WTC11 (cell line): ENCODE data around the gene IL17RA. TPM values are rescaled to one million over a fixed set of nuclear protein-coding genes. Genes with fewer than 3 reads are reported as not detected.

ENCODE experiments used
- ATAC-seq: fragments of 200-7000 bp; cut with Tn5 transposase; 2 replicates; pipeline ENCODE4 v1.10.0; 2021; ENCODE audit warnings: mild to moderate bottlenecking, moderate library complexity
- CTCF ChIA-PET: fragments of 300-600 bp; sonication (Branson Sonifier 250); formaldehyde crosslinking; loops from one replicate; lab custom pipeline; 2021; ENCODE audit warnings: antibody characterized with exemption; lab: Charles Lee
- POLR2A ChIA-PET: fragments of 350-600 bp; sonication (Branson Sonifier 250); formaldehyde crosslinking; loops from one replicate; lab custom pipeline; 2021; ENCODE audit warnings: antibody characterized with exemption; lab: Charles Lee
- DNase-seq: peaks from one replicate; pipeline ENCODE4 v3.0.0; 2021; ENCODE audit warnings: low spot score
- H3K27ac Mint-ChIP-seq: 2 replicates; pipeline ENCODE4 v1.8.0; 2021; ENCODE audit warnings: mixed read lengths
- H3K27me3 Mint-ChIP-seq: 2 replicates; pipeline ENCODE4 v1.8.0; 2021; ENCODE audit warnings: low read depth, mild to moderate bottlenecking, moderate library complexity, mixed read lengths
- H3K36me3 Mint-ChIP-seq: 2 replicates; pipeline ENCODE4 v1.8.0; 2021; ENCODE audit warnings: mixed read lengths
- H3K4me1 Mint-ChIP-seq: 2 replicates; pipeline ENCODE4 v1.8.0; 2022; ENCODE audit warnings: mixed read lengths
- H3K4me3 Mint-ChIP-seq: 2 replicates; pipeline ENCODE4 v1.8.0; 2021; ENCODE audit warnings: mild to moderate bottlenecking, moderate library complexity, mixed read lengths
- H3K9me3 Mint-ChIP-seq: 2 replicates; pipeline ENCODE4 v1.8.0; 2021; ENCODE audit warnings: mixed read lengths
- CREB1 ChIP-seq: sonication (generic); formaldehyde crosslinking; IDR thresholded peaks from 2 replicates; pipeline ENCODE4 v1.8.0; 2023; ENCODE audit warnings: mild to moderate bottlenecking, missing genetic modification reagents
- CTCF ChIP-seq: fragments of 200-600 bp; IDR thresholded peaks from 2 replicates; pipeline ENCODE4 v1.8.0; 2022; ENCODE audit warnings: antibody characterized with exemption
- ETV6 ChIP-seq: sonication (generic); formaldehyde crosslinking; IDR thresholded peaks from 2 replicates; pipeline ENCODE4 v1.8.1; 2022; ENCODE audit warnings: mild to moderate bottlenecking, missing genetic modification reagents
- NFE2L1 ChIP-seq: sonication (generic); formaldehyde crosslinking; IDR thresholded peaks from 2 replicates; pipeline ENCODE4 v1.8.1; 2023; ENCODE audit warnings: missing genetic modification reagents
- NFYB ChIP-seq: sonication (generic); formaldehyde crosslinking; conservative IDR thresholded peaks from 2 replicates; pipeline ENCODE4 v1.8.0; 2022; ENCODE audit warnings: low read depth, missing genetic modification reagents
- NR2C2 ChIP-seq: sonication (generic); formaldehyde crosslinking; IDR thresholded peaks from 2 replicates; pipeline ENCODE4 v1.8.0; 2022; ENCODE audit warnings: mild to moderate bottlenecking, missing genetic modification reagents
- OVOL2 ChIP-seq: fragments of 250-450 bp; sonication (Bioruptor Pico); IDR thresholded peaks from 2 replicates; pipeline ENCODE4 v1.9.0; 2021; ENCODE audit warnings: mild to moderate bottlenecking, borderline replicate concordance
- SMAD3 ChIP-seq: sonication (generic); formaldehyde crosslinking; IDR thresholded peaks from 2 replicates; pipeline ENCODE4 v1.8.0; 2022; ENCODE audit warnings: missing genetic modification reagents, mild to moderate bottlenecking, borderline replicate concordance
- SMAD4 ChIP-seq: sonication (generic); formaldehyde crosslinking; IDR thresholded peaks from 2 replicates; pipeline ENCODE4 v1.8.0; 2022; ENCODE audit warnings: mild to moderate bottlenecking, missing genetic modification reagents
- USF1 ChIP-seq: sonication (generic); formaldehyde crosslinking; IDR thresholded peaks from 2 replicates; pipeline ENCODE4 v1.8.0; 2022; ENCODE audit warnings: mild to moderate bottlenecking, missing genetic modification reagents
- ZNF396 ChIP-seq: fragments of 250-450 bp; sonication (Bioruptor Pico); IDR thresholded peaks from 2 replicates; pipeline ENCODE4 v1.8.0; 2021; ENCODE audit warnings: mild to moderate bottlenecking, moderate library complexity, borderline replicate concordance
- total RNA-seq: library from RNA; stranded (reverse); gene quantifications from 3 replicates; pipeline ENCODE4 v1.2.3, GENCODE V29; 2021
- TF ChIP-seq, protein P1 (sequence below): sonication (generic); formaldehyde crosslinking; IDR thresholded peaks from 2 replicates; pipeline ENCODE4 v1.8.1; 2023; ENCODE audit warnings: mild to moderate bottlenecking, missing genetic modification reagents, borderline replicate concordance
- TF ChIP-seq, protein P2 (sequence below): sonication (generic); formaldehyde crosslinking; IDR thresholded peaks from 2 replicates; pipeline ENCODE4 v1.8.1; 2023; ENCODE audit warnings: mild to moderate bottlenecking, missing genetic modification reagents, moderate library complexity
- TF ChIP-seq, protein P3 (sequence below): sonication (generic); formaldehyde crosslinking; IDR thresholded peaks from 2 replicates; pipeline ENCODE4 v1.8.1; 2023; ENCODE audit warnings: mild to moderate bottlenecking, missing genetic modification reagents

Gene IL17RA
- total RNA-seq, 1 experiment from 2014 or later = 7.9 TPM

DNA sequence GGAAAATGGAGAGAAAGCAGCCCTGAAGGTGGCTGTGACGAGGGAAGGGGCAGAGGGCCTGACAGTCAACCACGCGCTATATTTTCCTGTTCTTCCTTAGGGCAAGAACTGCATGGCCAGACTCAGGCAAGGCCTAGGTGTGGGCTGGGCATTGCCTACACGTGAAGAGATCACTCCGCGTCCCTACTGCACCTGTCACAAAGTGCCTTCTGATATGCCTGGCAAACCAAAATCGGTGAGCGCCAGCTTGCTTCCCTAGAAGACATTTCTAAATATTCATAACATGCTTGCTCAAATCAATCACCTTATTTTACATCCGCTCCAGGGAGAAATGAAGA, 30.1 kb downstream of the IL17RA start:
- CTCF ChIA-PET = interaction anchor here (1.2 to 2.9 kb wide), 4 partner anchors 19 to 119 kb away, joined by 3 to 9 read pairs (median 5); no protein-coding TSS in a partner anchor
- POLR2A ChIA-PET = interaction anchor here (0.6 kb wide), 1 partner anchor 320 kb away, joined by 8 read pairs; no protein-coding TSS in a partner anchor
- no peaks in the 10 kb centered on the region for H3K36me3 Mint-ChIP-seq
- peaks cover 23% of the 10 kb centered on the region for H3K4me1 Mint-ChIP-seq
- H3K27me3 Mint-ChIP-seq = peaks cover 3% of the 10 kb centered on the region; the same call in 1 of the 2 replicates
- DNase-seq (no peak), ATAC-seq (no peak)
- no peak overlapping the region for H3K4me3 Mint-ChIP-seq
- no peaks in the 10 kb centered on the region for H3K9me3 Mint-ChIP-seq
- no peak overlapping the region for H3K27ac Mint-ChIP-seq
- no peak for TF ChIP-seq NFYB (CRISPR knock-in tag)
- no peak for TF ChIP-seq SMAD4
- TF ChIP-seq, protein P1, sequence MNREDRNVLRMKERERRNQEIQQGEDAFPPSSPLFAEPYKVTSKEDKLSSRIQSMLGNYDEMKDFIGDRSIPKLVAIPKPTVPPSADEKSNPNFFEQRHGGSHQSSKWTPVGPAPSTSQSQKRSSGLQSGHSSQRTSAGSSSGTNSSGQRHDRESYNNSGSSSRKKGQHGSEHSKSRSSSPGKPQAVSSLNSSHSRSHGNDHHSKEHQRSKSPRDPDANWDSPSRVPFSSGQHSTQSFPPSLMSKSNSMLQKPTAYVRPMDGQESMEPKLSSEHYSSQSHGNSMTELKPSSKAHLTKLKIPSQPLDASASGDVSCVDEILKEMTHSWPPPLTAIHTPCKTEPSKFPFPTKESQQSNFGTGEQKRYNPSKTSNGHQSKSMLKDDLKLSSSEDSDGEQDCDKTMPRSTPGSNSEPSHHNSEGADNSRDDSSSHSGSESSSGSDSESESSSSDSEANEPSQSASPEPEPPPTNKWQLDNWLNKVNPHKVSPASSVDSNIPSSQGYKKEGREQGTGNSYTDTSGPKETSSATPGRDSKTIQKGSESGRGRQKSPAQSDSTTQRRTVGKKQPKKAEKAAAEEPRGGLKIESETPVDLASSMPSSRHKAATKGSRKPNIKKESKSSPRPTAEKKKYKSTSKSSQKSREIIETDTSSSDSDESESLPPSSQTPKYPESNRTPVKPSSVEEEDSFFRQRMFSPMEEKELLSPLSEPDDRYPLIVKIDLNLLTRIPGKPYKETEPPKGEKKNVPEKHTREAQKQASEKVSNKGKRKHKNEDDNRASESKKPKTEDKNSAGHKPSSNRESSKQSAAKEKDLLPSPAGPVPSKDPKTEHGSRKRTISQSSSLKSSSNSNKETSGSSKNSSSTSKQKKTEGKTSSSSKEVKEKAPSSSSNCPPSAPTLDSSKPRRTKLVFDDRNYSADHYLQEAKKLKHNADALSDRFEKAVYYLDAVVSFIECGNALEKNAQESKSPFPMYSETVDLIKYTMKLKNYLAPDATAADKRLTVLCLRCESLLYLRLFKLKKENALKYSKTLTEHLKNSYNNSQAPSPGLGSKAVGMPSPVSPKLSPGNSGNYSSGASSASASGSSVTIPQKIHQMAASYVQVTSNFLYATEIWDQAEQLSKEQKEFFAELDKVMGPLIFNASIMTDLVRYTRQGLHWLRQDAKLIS = no peak
- no peak for TF ChIP-seq NR2C2
- TF ChIP-seq ZNF396 (CRISPR knock-in tag) = no peak

DNA sequence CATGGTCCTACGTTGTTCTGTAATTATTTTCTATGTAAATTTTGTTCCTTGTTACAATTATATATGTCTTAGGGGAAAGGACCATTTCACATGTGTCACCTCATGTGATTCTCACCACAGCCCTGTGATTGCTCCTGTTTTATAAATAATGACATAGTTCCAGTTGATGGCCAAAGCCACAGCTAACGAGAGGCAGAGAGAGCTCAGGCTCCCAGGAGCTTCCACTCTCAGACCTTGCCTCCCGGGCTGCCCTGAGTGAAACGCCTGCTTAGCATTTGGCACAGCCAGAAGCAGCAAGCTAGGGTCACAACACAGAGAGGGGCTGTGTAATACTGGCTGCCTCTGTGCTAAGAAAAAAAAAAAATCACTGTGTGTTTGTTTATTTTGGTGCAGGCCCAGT, 30.4 kb downstream of the IL17RA start:
- ChIA-PET CTCF (interaction anchor here (1.2 to 2.9 kb wide), 3 partner anchors 41 to 119 kb away, joined by 3 to 9 read pairs (median 6); no protein-coding TSS in a partner anchor), POLR2A (interaction anchor here (0.6 to 1.0 kb wide), 2 partner anchors 36 to 320 kb away, joined by 3 to 8 read pairs; no protein-coding TSS in a partner anchor)
- Mint-ChIP-seq H3K9me3 (no peaks in the 10 kb centered on the region), H3K36me3 (no peaks in the 10 kb centered on the region), H3K4me1 (peaks cover 23% of the 10 kb centered on the region), H3K27me3 (peaks cover 3% of the 10 kb centered on the region; the same call in 1 of the 2 replicates), H3K27ac (no peak overlapping the region), H3K4me3 (no peak overlapping the region)
- no peak for ATAC-seq
- no peak for TF ChIP-seq USF1 (CRISPR knock-in tag)
- no peak for TF ChIP-seq CREB1 (CRISPR knock-in tag)
- TF ChIP-seq NFE2L1 (CRISPR knock-in tag) = no peak
- no peak for TF ChIP-seq CTCF
- no peak for TF ChIP-seq SMAD4
- no peak for DNase-seq

- TF ChIP-seq SMAD4 (no peak), OVOL2 (CRISPR knock-in tag) (no peak), ETV6 (CRISPR knock-in tag) (no peak), SMAD3 (no peak), NFYB (CRISPR knock-in tag) (no peak)
- TF ChIP-seq, protein P2, sequence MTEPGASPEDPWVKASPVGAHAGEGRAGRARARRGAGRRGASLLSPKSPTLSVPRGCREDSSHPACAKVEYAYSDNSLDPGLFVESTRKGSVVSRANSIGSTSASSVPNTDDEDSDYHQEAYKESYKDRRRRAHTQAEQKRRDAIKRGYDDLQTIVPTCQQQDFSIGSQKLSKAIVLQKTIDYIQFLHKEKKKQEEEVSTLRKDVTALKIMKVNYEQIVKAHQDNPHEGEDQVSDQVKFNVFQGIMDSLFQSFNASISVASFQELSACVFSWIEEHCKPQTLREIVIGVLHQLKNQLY (CRISPR knock-in tag) = no peak
- TF ChIP-seq, protein P3, sequence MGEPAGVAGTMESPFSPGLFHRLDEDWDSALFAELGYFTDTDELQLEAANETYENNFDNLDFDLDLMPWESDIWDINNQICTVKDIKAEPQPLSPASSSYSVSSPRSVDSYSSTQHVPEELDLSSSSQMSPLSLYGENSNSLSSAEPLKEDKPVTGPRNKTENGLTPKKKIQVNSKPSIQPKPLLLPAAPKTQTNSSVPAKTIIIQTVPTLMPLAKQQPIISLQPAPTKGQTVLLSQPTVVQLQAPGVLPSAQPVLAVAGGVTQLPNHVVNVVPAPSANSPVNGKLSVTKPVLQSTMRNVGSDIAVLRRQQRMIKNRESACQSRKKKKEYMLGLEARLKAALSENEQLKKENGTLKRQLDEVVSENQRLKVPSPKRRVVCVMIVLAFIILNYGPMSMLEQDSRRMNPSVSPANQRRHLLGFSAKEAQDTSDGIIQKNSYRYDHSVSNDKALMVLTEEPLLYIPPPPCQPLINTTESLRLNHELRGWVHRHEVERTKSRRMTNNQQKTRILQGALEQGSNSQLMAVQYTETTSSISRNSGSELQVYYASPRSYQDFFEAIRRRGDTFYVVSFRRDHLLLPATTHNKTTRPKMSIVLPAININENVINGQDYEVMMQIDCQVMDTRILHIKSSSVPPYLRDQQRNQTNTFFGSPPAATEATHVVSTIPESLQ (CRISPR knock-in tag) = no peak
- Mint-ChIP-seq H3K27ac (no peak overlapping the region; the same call in 1 of the 2 replicates), H3K36me3 (no peaks in the 10 kb centered on the region), H3K9me3 (no peaks in the 10 kb centered on the region), H3K4me3 (no peak overlapping the region), H3K4me1 (peaks cover 21% of the 10 kb centered on the region), H3K27me3 (peaks cover 3% of the 10 kb centered on the region; the same call in 1 of the 2 replicates)
- POLR2A ChIA-PET = interaction anchor here (0.6 to 1.0 kb wide), 2 partner anchors 36 to 554 kb away, joined by 3 to 5 read pairs; no protein-coding TSS in a partner anchor
- DNase-seq (no peak), ATAC-seq (no peak)
- CTCF ChIA-PET = interaction anchor here (1.3 to 2.9 kb wide), 7 partner anchors 16 to 442 kb away, joined by 3 to 10 read pairs (median 6); no protein-coding TSS in a partner anchor
Observed at GRCh38 chr22:17115945-17116565, 31.3 kb downstream of the IL17RA start.
